Hepatic stellate cell (primary cell): ENCODE data around the gene TFCP2.
"Not testable (repeated sequence)": the region's sequence is repeated elsewhere in the genome, so short reads cannot be mapped to it uniquely, and the experiment has no call there.

ENCODE experiments used
- DNase-seq: peaks from one replicate; pipeline ENCODE4 v3.0.0; 2011; ENCODE audit warnings: low spot score

Gene TFCP2

DNA sequence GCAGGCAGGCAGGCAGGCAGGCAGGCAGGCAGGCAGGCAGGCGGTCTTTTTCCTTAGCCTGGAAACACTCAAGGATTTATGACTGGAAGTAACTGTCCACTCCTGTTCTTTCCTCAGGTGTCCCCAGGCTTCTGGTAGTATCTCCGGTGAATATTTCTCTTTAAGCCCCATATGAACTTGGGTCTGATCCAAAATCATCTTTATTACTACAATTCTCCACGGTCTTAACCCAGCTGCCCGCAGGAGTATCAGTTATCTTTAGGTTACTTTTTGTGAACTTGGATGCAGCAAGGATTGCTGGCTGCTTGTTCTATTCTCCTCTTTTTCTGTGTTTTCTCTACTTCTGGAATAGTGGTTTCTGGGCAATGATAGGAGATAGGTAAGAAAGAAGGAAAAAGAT, 92.8 kb downstream of the TFCP2 start:
- DNase-seq: no peak

DNA sequence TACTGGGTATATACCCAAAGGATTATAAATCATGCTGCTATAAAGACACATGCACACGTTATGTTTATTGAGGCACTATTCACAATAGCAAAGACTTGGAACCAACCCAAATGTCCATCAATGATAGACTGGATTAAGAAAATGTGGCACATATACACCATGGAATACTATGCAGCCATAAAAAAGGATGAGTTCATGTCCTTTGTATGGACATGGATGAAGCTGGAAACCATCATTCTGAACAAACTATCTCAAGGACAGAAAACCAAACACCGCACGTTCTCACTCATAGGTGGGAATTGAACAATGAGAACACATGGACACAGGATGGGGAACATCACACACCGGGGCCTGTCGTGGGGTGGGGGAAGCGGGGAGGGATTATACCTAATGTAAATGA, 94.1 kb downstream of the TFCP2 start:
- DNase-seq: not testable (repeated sequence)

DNA sequence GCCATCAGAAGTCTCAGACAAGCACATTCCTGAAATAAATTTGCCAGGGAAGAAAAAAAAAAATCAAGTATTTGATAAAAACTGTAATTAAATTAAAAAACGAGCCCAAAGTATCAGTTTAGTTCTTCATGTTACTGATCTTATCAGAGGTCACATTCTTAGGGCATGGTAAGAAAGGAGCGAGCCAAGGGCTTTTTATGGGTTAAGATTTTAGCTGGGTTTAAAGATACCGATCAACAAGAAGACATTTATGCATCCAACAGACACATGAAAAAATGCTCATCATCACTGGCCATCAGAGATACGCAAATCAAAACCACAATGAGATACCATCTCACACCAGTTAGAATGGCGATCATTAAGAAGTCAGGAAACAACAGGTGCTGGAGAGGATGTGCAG, 94.6 kb downstream of the TFCP2 start:
- DNase-seq: not testable (repeated sequence)

DNA sequence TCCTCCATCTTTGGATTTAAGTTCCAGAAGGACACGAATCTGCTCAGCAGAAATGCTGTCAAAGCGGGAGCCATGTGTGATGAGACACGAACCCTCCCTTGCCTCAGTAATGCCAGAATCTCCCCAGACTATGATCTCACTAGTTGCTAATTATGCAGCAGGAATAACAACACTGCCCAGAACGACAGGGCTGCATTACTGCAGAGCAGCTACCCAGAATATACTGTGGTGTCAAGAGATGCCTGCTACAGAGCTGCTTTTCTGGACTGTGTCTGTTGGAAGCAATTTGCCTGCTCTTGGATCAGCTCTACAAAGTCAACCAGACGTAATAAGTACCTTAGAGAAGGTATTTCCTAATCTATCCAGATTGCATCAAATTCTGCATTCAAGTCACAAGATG, 95.0 kb downstream of the TFCP2 start:
- peak; percentile 11 for DNase-seq

DNA sequence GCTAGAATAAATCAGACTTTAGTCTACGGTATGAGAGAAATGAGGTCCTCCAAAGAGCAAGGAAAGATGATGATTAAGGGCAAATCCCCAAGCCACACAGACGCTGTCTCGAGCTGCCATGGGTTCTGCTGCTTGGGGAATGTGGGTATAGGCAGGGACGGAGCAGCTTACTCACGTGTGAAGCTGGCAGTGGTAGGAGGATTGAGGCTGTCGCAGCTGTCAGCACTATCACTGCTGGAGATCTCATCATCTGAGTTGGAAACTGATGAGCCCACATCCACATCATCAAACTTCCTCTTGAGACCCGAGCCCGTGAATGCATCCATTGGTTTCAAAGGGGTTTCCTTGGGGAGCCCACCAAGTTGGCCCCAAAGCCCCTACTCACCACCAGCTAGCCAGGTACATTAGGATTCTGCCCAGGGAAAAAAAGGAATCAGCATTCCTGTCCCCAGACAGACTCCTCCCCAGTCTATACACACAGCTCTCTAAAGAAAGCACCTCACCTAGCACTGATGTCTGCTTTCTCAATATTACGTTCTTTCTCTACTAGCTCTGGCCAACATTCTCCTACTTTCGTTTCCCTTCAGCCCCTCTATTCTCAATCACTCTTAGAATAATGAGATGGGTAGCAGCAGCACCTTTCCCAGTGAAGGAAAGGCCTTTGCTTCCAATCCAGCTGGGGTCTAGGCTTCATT, 96.6 kb downstream of the TFCP2 start:
- no peak for DNase-seq

DNA sequence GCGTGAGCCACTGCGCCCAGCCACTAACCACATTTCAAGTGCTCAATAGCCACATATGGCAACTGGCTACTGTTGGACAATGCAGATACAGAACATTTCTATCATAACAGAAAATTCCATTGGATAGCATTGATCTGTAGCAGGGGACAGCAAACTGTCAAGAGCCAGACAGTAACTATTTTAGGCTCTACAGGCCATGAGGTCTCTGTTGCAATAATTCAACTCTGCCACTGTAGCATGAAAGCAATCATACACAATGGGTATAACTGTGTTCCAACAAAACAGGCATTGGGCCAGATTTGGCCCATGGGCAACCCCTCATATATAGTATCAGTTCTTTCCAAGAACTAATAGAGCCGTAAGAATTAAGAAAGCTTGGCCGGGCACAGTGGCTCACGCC, 97.5 kb downstream of the TFCP2 start:
- no peak for DNase-seq

DNA sequence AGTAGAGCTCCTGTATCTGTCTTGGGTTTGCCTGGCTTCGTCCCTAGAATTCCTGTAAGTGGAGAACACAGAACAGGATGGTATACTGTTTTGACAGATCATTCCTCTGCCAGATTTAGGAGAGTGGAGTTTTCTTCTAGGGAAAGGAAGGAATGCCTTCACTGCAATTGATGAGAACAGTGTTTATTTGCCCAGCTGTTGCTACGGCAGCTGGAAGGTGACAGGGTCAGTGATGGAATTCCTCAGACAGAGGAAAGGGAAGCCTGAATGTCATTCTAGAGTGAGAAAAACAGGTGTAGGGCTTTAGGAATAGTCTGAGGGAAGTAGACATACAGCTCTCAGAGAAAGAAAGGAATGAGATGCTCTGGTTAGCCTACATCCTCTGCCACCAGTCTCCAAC, 101.3 kb downstream of the TFCP2 start:
- DNase-seq: peak; percentile 14

DNA sequence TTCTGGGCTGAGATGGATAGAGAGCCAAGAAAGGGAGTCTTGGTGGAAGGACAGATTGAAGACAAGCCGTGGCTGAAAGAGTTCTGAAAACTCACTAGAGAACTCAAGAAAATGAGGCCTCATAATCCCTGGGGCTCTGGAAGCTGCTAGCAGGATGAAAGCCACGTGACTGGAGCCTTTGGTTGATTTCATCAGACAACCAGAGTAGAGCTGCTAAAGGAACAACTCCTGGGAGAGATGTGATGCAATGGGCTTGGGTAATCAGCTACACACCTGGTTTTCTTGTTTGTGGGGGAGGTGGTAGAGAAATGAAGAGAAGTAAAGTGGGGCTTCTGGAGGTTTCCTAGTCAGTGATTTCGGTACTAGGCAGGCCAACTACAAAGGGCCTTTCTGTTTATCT, 102.9 kb downstream of the TFCP2 start:
- DNase-seq: no peak

DNA sequence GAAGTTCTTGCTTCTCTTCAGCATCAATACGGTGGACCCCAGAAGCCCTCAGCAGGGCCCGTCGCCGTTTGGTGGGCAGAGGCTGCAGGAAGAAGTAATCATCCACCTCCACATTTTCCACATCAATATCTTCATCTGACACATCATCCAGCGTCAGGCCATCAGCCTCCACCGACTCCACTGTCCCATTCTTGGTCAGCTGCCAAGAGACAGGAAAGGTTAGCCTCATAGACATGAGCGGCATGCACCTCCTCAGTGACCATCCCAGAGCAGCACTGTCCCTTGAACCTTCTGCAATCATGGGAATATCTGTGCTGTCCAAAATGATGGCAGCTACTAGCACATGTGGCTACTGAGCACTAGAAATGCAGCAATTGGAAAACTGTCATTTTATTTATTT, 105.2 kb downstream of the TFCP2 start:
- DNase-seq: no peak

DNA sequence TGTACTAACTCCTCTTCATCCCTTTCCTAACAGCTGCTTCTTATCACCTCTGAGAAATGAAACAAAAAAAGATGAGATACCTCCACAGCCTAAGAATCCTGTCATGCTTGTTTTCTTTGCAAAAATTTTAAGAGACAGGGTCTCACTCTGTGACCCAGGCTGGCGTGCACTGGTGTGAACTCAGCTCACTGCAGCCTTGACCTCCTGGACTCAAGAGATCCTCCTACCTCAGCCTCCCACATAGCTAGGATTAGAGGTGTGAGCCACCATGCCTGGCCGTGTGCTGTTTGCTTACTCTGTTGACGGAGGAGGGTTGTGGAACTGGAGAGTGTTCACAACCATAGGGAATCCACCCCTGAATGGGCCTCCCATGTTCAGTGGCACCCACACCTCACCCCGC, 105.7 kb downstream of the TFCP2 start:
- DNase-seq: no peak

DNA sequence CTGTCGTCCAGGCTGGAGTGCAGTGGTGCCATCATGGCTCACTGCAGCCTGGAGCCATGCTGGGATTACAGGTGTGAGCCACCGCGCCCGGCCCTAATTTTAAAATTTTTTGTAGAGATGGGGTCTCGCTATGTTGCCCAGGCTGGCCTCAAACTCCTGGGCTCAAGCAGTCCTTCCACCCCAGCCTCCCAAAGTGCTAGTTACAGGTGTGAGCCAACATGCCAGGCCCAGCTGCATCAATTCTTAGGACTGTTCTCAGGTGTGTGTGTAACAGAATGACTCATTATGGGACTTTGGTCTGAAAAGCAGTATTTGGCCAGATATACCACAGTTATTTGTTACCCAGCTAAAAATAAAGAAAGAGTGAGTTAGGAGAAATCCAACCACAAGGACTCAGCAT, 107.4 kb downstream of the TFCP2 start:
- DNase-seq: no peak

DNA sequence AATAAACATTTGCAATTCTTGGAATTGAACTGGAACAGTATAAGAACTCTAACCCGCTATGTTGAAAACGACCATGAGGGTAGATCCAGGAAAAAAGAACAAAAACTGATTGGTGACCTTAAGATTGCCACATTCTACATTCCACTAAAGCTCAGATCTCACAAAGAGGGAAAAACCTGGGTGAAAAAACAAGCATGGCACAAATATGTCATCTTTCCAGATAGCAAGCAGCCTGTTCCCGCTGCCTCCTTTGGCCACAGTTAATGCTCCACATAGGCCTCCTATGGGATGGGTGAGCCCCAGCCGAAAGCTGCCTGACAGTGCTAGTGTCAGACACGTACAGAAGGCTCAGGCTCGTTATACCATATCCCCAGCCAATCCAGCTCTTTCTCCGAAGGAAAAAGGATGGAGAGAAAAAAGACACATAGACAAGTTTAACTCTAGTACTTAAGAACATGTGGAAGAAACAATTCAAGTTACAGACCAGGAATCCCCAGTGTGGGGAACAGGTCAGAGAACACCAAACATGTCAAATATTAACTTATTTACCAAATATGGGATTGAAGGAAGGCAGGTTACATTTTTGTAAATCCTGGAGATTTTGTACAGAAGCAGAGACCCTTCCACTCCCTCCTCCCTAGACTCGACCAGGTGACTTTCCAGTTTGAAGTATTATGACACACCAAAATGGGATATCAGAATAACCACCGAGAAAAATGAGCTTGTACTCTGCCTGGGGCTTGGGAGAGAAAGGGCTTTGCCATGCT, 110.1 kb downstream of the TFCP2 start:
- DNase-seq: no peak

DNA sequence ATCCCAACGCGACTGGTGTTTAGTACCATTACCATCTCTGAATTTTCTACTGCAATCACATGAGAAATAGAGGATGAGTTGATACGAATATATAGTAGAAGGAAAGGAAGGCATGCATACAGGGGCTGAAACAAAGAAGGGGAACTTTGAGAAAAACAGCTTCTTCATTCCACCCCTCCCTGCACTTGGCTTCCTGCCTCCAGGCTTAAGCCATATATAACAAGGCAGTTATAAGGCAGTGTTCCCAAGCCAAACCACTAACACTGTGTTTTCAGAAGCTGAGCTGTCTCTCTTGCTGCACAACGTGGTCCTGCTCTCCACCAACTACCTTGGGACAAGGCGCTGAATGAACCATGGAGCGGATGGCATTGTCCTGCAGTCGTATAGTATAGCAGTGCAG, 113.8 kb downstream of the TFCP2 start:
- no peak for DNase-seq

DNA sequence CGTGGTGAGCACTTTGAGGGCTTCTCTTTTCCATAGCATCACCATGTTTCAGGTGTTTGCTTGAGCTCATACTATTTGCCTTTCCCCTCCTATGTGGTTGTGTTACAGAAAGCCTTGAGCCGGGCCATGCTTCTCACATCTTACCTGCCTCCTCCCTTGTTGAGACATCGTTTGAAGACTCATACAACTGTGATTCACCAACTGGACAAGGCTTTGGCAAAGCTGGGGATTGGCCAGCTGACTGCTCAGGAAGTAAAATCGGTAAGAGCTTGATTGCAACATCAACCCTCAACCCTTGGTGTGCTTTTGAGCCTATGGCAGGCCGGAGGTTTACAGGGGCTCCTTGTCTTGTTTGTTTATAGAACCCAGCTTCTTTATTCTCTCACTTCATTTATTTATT, 116.7 kb downstream of the TFCP2 start:
- DNase-seq: no peak

DNA sequence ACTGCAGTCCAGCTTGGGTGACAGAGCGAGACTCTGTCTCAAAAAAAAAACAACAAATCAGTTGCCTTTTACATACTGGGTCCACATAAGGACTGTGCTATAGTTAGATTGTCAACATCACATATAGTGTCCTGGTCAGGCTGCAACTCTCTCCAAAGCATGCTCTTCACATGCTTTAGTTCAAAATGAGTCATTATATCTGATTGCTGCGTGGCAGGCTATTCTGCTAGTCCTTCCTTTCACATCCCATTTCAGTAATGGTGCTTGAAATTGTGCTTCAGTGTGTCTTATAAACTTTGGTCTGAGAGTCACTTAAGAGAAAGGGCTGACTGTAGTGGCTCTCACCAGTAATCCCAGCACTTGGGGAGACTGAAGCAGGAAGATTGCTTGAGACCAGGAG, 117.9 kb downstream of the TFCP2 start:
- no peak for DNase-seq

DNA sequence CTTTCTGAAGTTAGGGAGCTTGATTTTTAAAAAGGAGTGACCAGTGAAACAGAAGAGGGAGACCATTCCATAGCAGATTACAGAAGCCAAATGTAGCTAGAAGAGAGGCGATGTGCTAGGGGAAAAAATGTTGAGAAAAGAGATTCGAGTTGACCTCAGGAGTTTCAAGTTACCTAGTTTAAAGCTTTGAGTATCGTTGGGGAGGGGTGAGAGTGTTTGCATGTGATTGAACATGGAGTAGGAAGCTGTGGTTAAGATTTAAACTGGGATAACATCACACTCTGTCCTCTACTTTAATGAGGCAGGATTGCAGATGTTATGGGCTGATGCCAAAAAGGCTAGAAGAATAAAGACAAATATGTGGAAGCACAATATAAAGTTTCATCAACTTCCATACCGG, 121.1 kb downstream of the TFCP2 start:
- DNase-seq: no peak

DNA sequence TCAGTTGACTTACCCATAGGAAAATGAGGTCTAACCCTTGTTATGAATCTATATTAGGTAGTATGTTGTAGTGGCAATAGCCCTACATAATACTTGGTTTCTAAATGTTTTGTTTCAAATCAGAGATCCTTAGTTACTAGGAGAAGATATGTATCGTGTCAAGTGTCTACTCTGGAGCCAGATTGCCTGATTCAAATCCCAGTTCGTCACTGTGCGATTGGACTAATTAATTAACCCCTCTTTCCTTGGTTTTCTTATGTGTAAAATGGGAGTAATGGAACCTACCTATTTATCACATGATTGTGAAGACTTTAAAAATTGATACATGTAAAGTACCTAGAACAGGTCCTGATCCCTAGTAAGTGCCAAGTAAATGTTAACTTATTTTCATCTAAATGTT, 123.4 kb downstream of the TFCP2 start:
- no peak for DNase-seq

DNA sequence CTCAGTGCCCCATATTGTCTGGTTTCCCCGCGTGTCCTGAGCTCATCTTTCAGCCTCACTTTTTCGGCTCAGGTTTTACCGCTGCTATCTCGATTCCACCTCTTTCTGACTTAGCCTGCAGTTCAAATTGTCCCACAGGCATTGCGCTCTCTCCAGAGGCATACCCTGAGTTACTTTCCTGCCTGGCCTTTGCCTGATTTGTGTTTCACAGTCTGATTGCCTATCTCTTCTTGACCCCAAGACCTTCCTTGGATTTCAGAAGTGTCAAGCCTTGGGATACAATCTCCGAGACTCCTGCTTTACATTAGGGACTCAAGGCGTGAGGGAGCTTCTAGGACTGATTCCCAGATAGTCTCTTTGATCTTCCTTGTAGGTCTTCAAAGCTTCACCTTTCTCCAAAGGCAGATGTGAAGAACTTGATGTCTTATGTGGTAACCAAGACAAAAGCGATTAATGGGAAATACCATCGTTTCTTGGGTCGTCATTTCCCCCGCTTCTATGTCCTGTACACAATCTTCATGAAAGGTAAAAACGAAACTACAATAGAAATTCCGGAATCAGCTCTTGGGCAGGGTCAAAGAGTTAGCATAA, 124.2 kb downstream of the TFCP2 start:
- peak; percentile 14 for DNase-seq

DNA sequence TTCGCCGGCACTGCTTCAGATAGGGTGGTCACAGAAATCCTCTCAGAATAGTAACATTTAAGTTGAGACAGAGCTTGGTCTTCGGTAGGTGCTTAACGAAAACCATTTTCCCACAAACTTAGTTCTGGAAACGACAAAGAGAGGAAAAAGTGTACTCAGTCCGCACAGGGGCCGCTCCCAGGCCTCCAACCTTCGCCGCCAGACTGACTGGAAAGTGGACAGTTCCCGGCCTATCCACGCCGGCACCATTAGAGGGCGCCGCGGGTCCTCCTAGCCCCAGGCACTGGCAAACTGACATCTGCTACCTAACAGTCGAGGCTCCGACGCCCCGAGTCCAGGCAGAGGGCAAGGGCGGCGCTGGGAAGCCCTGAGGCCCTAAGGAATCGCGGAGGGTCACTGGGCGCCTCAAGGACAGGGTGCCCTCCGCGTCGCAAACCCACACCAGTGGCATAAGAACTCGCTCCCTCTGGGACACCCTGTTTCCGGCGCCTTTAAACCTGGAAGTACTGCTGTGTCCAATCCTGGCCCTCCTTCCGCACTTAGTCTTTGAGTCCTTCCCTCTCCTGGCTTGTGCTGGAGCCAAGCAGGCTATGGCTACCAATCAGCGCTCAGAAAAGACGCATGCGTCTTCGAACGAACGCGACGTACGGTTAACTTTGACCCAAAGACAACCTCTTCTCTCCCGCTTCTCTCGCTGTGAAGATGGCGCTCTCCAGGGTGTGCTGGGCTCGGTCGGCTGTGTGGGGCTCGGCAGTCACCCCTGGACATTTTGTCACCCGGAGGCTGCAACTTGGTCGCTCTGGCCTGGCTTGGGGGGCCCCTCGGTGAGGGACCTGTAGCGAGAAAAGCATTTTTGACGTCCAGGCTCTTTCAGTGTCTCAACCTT, 125.0 kb downstream of the TFCP2 start, which contains the start of gene LETMD1:
TSS of gene LETMD1 (plus strand) at position 673 of the 886 bp plus-strand sequence. CDS start at position 703, 30 bp downstream.
- DNase-seq: peak; percentile 98
